ES-I3 (cell line): ENCODE data around the gene PTAFR.

Experiments
- H3K36me3 ChIP-seq: 2 replicates; pipeline ENCODE4 v1.6.1; 2013; ENCODE audit warnings: mild to moderate bottlenecking, low read length, control low read depth, moderate library complexity; ENCODE audit not compliant: insufficient read depth
- H3K4me1 ChIP-seq: 2 replicates; pipeline ENCODE4 v1.6.1; 2013; ENCODE audit warnings: mild to moderate bottlenecking, control low read depth, low read length; ENCODE audit not compliant: insufficient read depth
- H3K9ac ChIP-seq: 2 replicates; pipeline ENCODE4 v1.6.1; 2013; ENCODE audit warnings: low read depth, mild to moderate bottlenecking, low read length, moderate library complexity
- H3K9me3 ChIP-seq: 2 replicates; pipeline ENCODE4 v1.6.1; 2013; ENCODE audit warnings: mild to moderate bottlenecking, low read length, moderate library complexity; ENCODE audit not compliant: control insufficient read depth, insufficient read depth

The PTAFR gene

GRCh38 chr1:28176492-28177470 is at the start of gene PTAFR:
Gene PTAFR, minus strand, starts transcription at chr1:28176690. Its CDS starts 25,669 bp downstream, at chr1:28151021.
- H3K9ac ChIP-seq: no peak within 1 kb of the TSS
- H3K4me1 ChIP-seq: peaks cover 13% of the 10 kb centered on the region; the same call in 1 of the 2 replicates
- H3K36me3 ChIP-seq: no peaks in the 10 kb centered on the region
- no peaks in the 10 kb centered on the region for H3K9me3 ChIP-seq

- H3K9ac ChIP-seq: no peak overlapping the region
- no peaks in the 10 kb centered on the region for H3K9me3 ChIP-seq
- no peaks in the 10 kb centered on the region for H3K4me1 ChIP-seq
- H3K36me3 ChIP-seq: peaks cover 7% of the 10 kb centered on the region
Observed at GRCh38 chr1:28213315-28213714, 36.8 kb upstream of the PTAFR start.

GRCh38 chr1:28209700-28210099 is 33.2 kb upstream of the PTAFR start:
- Histone ChIP-seq H3K9me3 (no peaks in the 10 kb centered on the region), H3K9ac (no peak overlapping the region), H3K4me1 (no peaks in the 10 kb centered on the region), H3K36me3 (peaks cover 9% of the 10 kb centered on the region)

GRCh38 chr1:28208818-28209441 is 32.4 kb upstream of the PTAFR start:
- Histone ChIP-seq H3K9ac (no peak overlapping the region), H3K9me3 (no peaks in the 10 kb centered on the region), H3K36me3 (peaks cover 15% of the 10 kb centered on the region), H3K4me1 (no peaks in the 10 kb centered on the region)

- Histone ChIP-seq H3K9me3 (no peaks in the 10 kb centered on the region), H3K4me1 (no peaks in the 10 kb centered on the region), H3K9ac (no peak overlapping the region), H3K36me3 (peaks cover 28% of the 10 kb centered on the region)
Observed at GRCh38 chr1:28205243-28205642, 28.8 kb upstream of the PTAFR start.

- Histone ChIP-seq H3K9me3 (no peaks in the 10 kb centered on the region), H3K4me1 (peaks cover 13% of the 10 kb centered on the region), H3K36me3 (peaks cover 23% of the 10 kb centered on the region), H3K9ac (no peak overlapping the region)
Observed at GRCh38 chr1:28200234-28200873, 23.9 kb upstream of the PTAFR start.

GRCh38 chr1:28199328-28200233 is 23.1 kb upstream of the PTAFR start:
- no peaks in the 10 kb centered on the region for H3K9me3 ChIP-seq
- H3K9ac ChIP-seq: no peak overlapping the region

GRCh38 chr1:28197682-28198415 is 21.4 kb upstream of the PTAFR start:
- H3K4me1 ChIP-seq: peaks cover 27% of the 10 kb centered on the region
- peaks cover 13% of the 10 kb centered on the region for H3K36me3 ChIP-seq
- no peaks in the 10 kb centered on the region for H3K9me3 ChIP-seq
- H3K9ac ChIP-seq: no peak overlapping the region

More at GRCh38 chr1:28199328-28200233, 23.1 kb upstream of the PTAFR start:
- Histone ChIP-seq H3K36me3 (peaks cover 23% of the 10 kb centered on the region), H3K4me1 (peaks cover 14% of the 10 kb centered on the region)

GRCh38 chr1:28196330-28196729 is 19.8 kb upstream of the PTAFR start:
- Histone ChIP-seq H3K9ac (no peak overlapping the region), H3K9me3 (no peaks in the 10 kb centered on the region), H3K36me3 (peaks cover 13% of the 10 kb centered on the region), H3K4me1 (peaks cover 27% of the 10 kb centered on the region)

- Histone ChIP-seq H3K9ac (no peak overlapping the region), H3K4me1 (peaks cover 27% of the 10 kb centered on the region), H3K9me3 (no peaks in the 10 kb centered on the region), H3K36me3 (peaks cover 8% of the 10 kb centered on the region)
Observed at GRCh38 chr1:28195780-28196179, 19.3 kb upstream of the PTAFR start.

GRCh38 chr1:28194326-28195035 is 18.0 kb upstream of the PTAFR start:
- H3K4me1 ChIP-seq: peaks cover 27% of the 10 kb centered on the region
- no peaks in the 10 kb centered on the region; the same call in 1 of the 2 replicates for H3K36me3 ChIP-seq
- no peaks in the 10 kb centered on the region for H3K9me3 ChIP-seq
- H3K9ac ChIP-seq: no peak overlapping the region

GRCh38 chr1:28193701-28194161 is 17.2 kb upstream of the PTAFR start:
- peaks cover 27% of the 10 kb centered on the region for H3K4me1 ChIP-seq
- H3K9me3 ChIP-seq: no peaks in the 10 kb centered on the region
- H3K36me3 ChIP-seq: no peaks in the 10 kb centered on the region
- H3K9ac ChIP-seq: no peak overlapping the region
